Measurements from ENCODE around the gene STK38L.

Gene STK38L

GRCh38 chr12:27207615-27208413, 36.3 kb upstream of the STK38L start:
- Histone ChIP-seq H3K27ac (replicated peaks) (no peak overlapping the region), H3K27me3 (ENCODE audit: insufficient read depth, poor library complexity, severe bottlenecking) (no peaks in the 10 kb centered on the region), H3K4me3 (replicated peaks; ENCODE audit: insufficient read depth, low read length) (no peak overlapping the region)
- no peak for DNase-seq (ENCODE audit: low read depth in 1 of 2, low spot score in 1 of 2)
- TF ChIP-seq CTCF (IDR thresholded peaks at IDR 0.05; ENCODE audit: insufficient read depth, low read length) (no peak), POLR2AphosphoS5 (IDR thresholded peaks at IDR 0.05; ENCODE audit: low read depth) (no peak), SPI1 (IDR thresholded peaks at IDR 0.05; ENCODE audit: borderline replicate concordance, low read depth) (no peak), GABPA (IDR thresholded peaks at IDR 0.05; ENCODE audit: low read depth) (no peak)
- TF ChIP-seq, protein P1, sequence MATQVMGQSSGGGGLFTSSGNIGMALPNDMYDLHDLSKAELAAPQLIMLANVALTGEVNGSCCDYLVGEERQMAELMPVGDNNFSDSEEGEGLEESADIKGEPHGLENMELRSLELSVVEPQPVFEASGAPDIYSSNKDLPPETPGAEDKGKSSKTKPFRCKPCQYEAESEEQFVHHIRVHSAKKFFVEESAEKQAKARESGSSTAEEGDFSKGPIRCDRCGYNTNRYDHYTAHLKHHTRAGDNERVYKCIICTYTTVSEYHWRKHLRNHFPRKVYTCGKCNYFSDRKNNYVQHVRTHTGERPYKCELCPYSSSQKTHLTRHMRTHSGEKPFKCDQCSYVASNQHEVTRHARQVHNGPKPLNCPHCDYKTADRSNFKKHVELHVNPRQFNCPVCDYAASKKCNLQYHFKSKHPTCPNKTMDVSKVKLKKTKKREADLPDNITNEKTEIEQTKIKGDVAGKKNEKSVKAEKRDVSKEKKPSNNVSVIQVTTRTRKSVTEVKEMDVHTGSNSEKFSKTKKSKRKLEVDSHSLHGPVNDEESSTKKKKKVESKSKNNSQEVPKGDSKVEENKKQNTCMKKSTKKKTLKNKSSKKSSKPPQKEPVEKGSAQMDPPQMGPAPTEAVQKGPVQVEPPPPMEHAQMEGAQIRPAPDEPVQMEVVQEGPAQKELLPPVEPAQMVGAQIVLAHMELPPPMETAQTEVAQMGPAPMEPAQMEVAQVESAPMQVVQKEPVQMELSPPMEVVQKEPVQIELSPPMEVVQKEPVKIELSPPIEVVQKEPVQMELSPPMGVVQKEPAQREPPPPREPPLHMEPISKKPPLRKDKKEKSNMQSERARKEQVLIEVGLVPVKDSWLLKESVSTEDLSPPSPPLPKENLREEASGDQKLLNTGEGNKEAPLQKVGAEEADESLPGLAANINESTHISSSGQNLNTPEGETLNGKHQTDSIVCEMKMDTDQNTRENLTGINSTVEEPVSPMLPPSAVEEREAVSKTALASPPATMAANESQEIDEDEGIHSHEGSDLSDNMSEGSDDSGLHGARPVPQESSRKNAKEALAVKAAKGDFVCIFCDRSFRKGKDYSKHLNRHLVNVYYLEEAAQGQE (IDR thresholded peaks at IDR 0.05; ENCODE audit: insufficient replicate concordance, low read depth), result no peak

- Histone ChIP-seq H3K4me3 (replicated peaks; ENCODE audit: insufficient read depth, low read length) (no peak overlapping the region), H3K27ac (replicated peaks) (no peak overlapping the region), H3K27me3 (ENCODE audit: insufficient read depth, poor library complexity, severe bottlenecking) (no peaks in the 10 kb centered on the region)
- no peak for DNase-seq (ENCODE audit: low read depth in 1 of 2, low spot score in 1 of 2)
- TF ChIP-seq, protein P1 (IDR thresholded peaks at IDR 0.05; ENCODE audit: insufficient replicate concordance, low read depth), result no peak
- no peak for TF ChIP-seq POLR2AphosphoS5 (IDR thresholded peaks at IDR 0.05; ENCODE audit: low read depth)
These were observed 35.7 kb upstream of the STK38L start for GRCh38 chr12:27208414-27208750.

DNA sequence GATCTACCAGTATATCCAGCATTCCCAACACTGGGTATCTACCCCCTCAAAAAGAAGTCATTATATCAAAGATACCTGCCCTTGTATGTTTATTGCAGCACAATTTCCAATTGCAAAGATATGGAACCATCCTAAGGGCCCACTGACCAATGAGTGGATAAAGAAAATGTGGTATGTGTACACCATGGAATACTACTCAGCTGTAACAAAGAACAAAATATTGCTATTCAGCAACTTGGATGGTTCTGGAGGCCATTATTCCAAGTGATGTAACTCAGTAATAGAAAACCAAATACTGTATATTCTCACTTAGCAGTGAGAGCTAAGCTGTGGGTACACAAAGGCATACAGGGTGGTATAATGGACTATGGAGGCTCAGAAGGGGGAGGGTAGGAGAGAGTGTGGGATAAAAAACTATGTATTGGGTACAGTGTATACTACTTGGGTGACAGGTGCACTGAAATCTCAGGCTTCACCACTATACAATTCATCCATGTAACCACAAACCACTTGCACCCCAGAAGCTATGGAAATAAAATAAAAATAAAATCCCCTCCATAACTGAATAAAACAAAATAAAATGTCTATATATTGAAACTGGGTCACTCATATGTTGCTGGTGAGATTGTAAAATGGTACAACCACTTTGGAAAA, 34.7 kb upstream of the STK38L start:
- no peak for DNase-seq (ENCODE audit: low read depth in 1 of 2, low spot score in 1 of 2)
- no peaks in the 10 kb centered on the region for H3K27me3 ChIP-seq (ENCODE audit: insufficient read depth, poor library complexity, severe bottlenecking)
- H3K4me3 ChIP-seq (replicated peaks; ENCODE audit: insufficient read depth, low read length), result no peak overlapping the region
- no peak overlapping the region for H3K27ac ChIP-seq (replicated peaks)
- TF ChIP-seq, protein P1 (IDR thresholded peaks at IDR 0.05; ENCODE audit: insufficient replicate concordance, low read depth), result no peak
- TF ChIP-seq CTCF (IDR thresholded peaks at IDR 0.05; ENCODE audit: insufficient read depth, low read length), result no peak
